ENCODE measurements around the gene PHACTR3.

DNA sequence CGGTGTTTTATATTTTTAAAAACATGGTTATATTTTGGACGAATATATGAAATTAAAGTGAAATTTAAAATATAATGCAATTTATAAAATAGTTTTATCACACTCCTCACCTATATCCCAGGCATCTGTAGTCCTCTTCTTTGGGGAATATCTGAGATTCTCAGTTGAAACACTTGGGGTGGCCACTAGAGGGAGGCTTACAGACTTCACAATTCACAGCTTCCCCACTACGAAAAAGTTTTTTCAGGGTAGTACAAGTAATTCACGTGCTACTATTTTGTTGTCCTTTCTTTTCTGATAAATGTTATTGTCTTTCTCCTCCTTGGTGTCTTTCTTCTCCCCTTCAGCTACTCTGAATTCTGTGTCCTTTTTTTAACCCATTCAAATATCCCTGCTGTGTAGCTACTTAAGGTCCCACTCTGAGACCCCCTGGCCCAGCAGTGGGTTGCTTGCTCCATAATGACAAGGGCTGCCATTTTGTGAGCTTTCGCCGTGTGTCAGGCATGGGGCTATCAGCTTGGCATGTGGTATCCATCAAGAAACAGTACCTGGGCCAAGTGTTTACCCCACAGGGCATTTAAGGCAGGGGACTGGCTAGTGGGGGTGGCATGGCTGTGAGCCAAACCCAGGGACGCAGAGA lies 43.6 kb upstream of the PHACTR3 start:
- TF ChIP-seq POLR2A (IDR thresholded peaks at IDR 0.05): no peak
- TF ChIP-seq, protein P1, sequence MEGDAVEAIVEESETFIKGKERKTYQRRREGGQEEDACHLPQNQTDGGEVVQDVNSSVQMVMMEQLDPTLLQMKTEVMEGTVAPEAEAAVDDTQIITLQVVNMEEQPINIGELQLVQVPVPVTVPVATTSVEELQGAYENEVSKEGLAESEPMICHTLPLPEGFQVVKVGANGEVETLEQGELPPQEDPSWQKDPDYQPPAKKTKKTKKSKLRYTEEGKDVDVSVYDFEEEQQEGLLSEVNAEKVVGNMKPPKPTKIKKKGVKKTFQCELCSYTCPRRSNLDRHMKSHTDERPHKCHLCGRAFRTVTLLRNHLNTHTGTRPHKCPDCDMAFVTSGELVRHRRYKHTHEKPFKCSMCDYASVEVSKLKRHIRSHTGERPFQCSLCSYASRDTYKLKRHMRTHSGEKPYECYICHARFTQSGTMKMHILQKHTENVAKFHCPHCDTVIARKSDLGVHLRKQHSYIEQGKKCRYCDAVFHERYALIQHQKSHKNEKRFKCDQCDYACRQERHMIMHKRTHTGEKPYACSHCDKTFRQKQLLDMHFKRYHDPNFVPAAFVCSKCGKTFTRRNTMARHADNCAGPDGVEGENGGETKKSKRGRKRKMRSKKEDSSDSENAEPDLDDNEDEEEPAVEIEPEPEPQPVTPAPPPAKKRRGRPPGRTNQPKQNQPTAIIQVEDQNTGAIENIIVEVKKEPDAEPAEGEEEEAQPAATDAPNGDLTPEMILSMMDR (IDR thresholded peaks at IDR 0.05): peak in 1 of 4 experiments; percentile 7
